K562 treated with DMSO at 1 percent for 12 hours (cell line): ENCODE data around the gene EN2. TPM values are rescaled to one million over a fixed set of nuclear protein-coding genes. Genes with fewer than 3 reads are reported as not detected.

Source experiments
- total RNA-seq: library from RNA; unstranded; fragments of 300-600 nt; gene quantifications from 2 replicates; pipeline ENCODE4 v1.2.3, GENCODE V29; 2022; ENCODE audit not compliant: insufficient read depth

EN2 gene
- total RNA-seq: not detected in 2 replicates

DNA sequence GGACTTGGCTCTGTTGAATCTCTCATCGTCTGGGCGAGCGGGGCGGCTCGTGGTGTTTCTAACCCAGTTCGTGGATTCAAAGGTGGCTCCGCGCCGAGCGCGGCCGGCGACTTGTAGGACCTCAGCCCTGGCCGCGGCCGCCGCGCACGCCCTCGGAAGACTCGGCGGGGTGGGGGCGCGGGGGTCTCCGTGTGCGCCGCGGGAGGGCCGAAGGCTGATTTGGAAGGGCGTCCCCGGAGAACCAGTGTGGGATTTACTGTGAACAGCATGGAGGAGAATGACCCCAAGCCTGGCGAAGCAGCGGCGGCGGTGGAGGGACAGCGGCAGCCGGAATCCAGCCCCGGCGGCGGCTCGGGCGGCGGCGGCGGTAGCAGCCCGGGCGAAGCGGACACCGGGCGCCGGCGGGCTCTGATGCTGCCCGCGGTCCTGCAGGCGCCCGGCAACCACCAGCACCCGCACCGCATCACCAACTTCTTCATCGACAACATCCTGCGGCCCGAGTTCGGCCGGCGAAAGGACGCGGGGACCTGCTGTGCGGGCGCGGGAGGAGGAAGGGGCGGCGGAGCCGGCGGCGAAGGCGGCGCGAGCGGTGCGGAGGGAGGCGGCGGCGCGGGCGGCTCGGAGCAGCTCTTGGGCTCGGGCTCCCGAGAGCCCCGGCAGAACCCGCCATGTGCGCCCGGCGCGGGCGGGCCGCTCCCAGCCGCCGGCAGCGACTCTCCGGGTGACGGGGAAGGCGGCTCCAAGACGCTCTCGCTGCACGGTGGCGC lies at the start of gene EN2:
EN2 (plus strand) TSS at position 19 of the 767 bp plus-strand sequence; CDS start at position 268, 249 bp downstream.

Other genes with a start within 250 kb of the EN2 start
- gene INSIG1, start 160.3 kb upstream of the EN2 start, total RNA-seq: 63.6 and 105 TPM in 2 replicates
- not detected in 2 replicates for gene CNPY1, start 88.4 kb downstream of the EN2 start, total RNA-seq
- 8.2 and 46.0 TPM in 2 replicates for gene RBM33, start 186.5 kb downstream of the EN2 start, total RNA-seq